IMR-90 (cell line): ENCODE results near the gene RELN.
"Not testable (repeated sequence)": the region's sequence is repeated elsewhere in the genome, so short reads cannot be mapped to it uniquely, and the experiment has no call there.

Source experiments
- CEBPB ChIP-seq: IDR thresholded peaks from 2 replicates; pipeline ENCODE4 v1.6.1; 2012; ENCODE audit warnings: low read depth, low read length, improper control_type of control experiment
- MAZ ChIP-seq: IDR thresholded peaks from 2 replicates; pipeline ENCODE4 v1.6.1; 2012; ENCODE audit warnings: low read depth, mild to moderate bottlenecking, low read length, improper control_type of control experiment, moderate library complexity, borderline replicate concordance
- MXI1 ChIP-seq: IDR thresholded peaks from 2 replicates; pipeline ENCODE4 v1.6.1; 2012; ENCODE audit warnings: low read depth, mild to moderate bottlenecking, low read length, moderate library complexity, borderline replicate concordance
- POLR2A ChIP-seq: IDR thresholded peaks from 2 replicates; pipeline ENCODE4 v1.6.1; 2012; ENCODE audit warnings: mild to moderate bottlenecking, low read depth, low read length
- RAD21 ChIP-seq: IDR thresholded peaks from 2 replicates; pipeline ENCODE4 v1.6.1; 2012; ENCODE audit warnings: low read length, improper control_type of control experiment
- RCOR1 ChIP-seq: IDR thresholded peaks from 2 replicates; pipeline ENCODE4 v1.6.1; 2012; ENCODE audit warnings: mild to moderate bottlenecking, low read length, improper control_type of control experiment; ENCODE audit not compliant: insufficient replicate concordance
- RFX5 ChIP-seq: IDR thresholded peaks from 2 replicates; pipeline ENCODE4 v1.8.0; 2012; ENCODE audit warnings: low read depth, mild to moderate bottlenecking, low read length, moderate library complexity
- SMC3 ChIP-seq: fragments of 150-350 bp; IDR thresholded peaks from 2 replicates; pipeline ENCODE4 v1.6.1; 2016; ENCODE audit warnings: low read depth, mild to moderate bottlenecking, antibody characterized with exemption, low read length, moderate library complexity
- TF ChIP-seq, protein P1 (sequence below): conservative IDR thresholded peaks from 2 replicates; pipeline ENCODE4 v1.5.1; 2012; ENCODE audit warnings: mild to moderate bottlenecking, low read depth, low read length, improper control_type of control experiment
- TF ChIP-seq, protein P2 (sequence below): fragments of 150-350 bp; IDR thresholded peaks from 2 replicates; pipeline ENCODE4 v1.6.1; 2017; ENCODE audit warnings: mild to moderate bottlenecking, antibody characterized with exemption, low read length, low read depth
- TF ChIP-seq, protein P3 (sequence below): fragments of 150-350 bp; IDR thresholded peaks from 2 replicates; pipeline ENCODE4 v1.6.1; 2016; ENCODE audit warnings: low read depth, mild to moderate bottlenecking, low read length, moderate library complexity, borderline replicate concordance

DNA sequence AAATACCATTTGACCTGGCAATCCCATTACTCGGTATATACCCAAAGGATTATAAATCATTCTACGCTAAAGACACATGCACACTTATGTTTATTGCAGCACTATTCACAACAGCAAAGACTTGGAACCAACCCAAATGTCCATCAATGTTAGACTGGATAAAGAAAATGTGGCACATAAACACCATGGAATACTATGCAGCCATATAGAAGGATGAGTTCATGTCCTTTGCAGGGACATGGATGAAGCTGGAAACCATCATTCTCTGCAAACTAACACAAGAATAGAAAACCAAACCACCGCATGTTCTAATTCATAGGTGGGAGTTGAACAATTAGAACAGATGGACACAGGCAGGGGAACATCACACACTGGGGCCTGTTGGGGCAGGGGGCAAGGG lies 502.6 kb downstream of the RELN start:
- TF ChIP-seq, protein P1, sequence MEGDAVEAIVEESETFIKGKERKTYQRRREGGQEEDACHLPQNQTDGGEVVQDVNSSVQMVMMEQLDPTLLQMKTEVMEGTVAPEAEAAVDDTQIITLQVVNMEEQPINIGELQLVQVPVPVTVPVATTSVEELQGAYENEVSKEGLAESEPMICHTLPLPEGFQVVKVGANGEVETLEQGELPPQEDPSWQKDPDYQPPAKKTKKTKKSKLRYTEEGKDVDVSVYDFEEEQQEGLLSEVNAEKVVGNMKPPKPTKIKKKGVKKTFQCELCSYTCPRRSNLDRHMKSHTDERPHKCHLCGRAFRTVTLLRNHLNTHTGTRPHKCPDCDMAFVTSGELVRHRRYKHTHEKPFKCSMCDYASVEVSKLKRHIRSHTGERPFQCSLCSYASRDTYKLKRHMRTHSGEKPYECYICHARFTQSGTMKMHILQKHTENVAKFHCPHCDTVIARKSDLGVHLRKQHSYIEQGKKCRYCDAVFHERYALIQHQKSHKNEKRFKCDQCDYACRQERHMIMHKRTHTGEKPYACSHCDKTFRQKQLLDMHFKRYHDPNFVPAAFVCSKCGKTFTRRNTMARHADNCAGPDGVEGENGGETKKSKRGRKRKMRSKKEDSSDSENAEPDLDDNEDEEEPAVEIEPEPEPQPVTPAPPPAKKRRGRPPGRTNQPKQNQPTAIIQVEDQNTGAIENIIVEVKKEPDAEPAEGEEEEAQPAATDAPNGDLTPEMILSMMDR = not testable (repeated sequence)
- TF ChIP-seq, protein P2, sequence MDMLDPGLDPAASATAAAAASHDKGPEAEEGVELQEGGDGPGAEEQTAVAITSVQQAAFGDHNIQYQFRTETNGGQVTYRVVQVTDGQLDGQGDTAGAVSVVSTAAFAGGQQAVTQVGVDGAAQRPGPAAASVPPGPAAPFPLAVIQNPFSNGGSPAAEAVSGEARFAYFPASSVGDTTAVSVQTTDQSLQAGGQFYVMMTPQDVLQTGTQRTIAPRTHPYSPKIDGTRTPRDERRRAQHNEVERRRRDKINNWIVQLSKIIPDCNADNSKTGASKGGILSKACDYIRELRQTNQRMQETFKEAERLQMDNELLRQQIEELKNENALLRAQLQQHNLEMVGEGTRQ = not testable (repeated sequence)
- not testable (repeated sequence) for TF ChIP-seq SMC3, MAZ, MXI1, RAD21, RFX5, POLR2A, RCOR1, CEBPB
- TF ChIP-seq, protein P3, sequence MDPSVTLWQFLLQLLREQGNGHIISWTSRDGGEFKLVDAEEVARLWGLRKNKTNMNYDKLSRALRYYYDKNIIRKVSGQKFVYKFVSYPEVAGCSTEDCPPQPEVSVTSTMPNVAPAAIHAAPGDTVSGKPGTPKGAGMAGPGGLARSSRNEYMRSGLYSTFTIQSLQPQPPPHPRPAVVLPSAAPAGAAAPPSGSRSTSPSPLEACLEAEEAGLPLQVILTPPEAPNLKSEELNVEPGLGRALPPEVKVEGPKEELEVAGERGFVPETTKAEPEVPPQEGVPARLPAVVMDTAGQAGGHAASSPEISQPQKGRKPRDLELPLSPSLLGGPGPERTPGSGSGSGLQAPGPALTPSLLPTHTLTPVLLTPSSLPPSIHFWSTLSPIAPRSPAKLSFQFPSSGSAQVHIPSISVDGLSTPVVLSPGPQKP = not testable (repeated sequence)
